Left lung (tissue), 10 donors: Measurements from ENCODE around the gene RNF5. TPM values are rescaled to one million over a fixed set of nuclear protein-coding genes. Genes with fewer than 3 reads are reported as not detected.
A peak's percentile ranks its signal among the peaks of the same experiment; 100 is the strongest.

Experiments
- ATAC-seq: fragments of 200-7000 bp; cut with Tn5 transposase; one replicate; pipeline ENCODE4 v1.9.1; 2020; ENCODE audit warnings: moderate library complexity
- DNase-seq, 4 donors: peaks; one replicate each; pipeline ENCODE4 v3.0.0-alpha.2; 2013 to 2020
- H3K27ac ChIP-seq, 2 donors: fragments of 200-600 bp; sonication (generic) in 1 of 2; one replicate each; pipeline versions ENCODE4 v1.5.0 to v1.8.0; 2020 to 2021
- H3K27me3 ChIP-seq, 2 donors: fragments of 200-600 bp; sonication (generic) in 1 of 2; one replicate each; pipeline versions ENCODE4 v1.5.0 to v1.8.0; 2020 to 2021
- H3K36me3 ChIP-seq, 2 donors: fragments of 200-600 bp; sonication (generic) in 1 of 2; one replicate each; pipeline versions ENCODE4 v1.5.0 to v1.8.0; 2020 to 2021
- H3K4me1 ChIP-seq, 2 donors: fragments of 200-600 bp; one replicate each; pipeline ENCODE4 v1.8.0; 2021
- H3K4me3 ChIP-seq, 2 donors: fragments of 200-600 bp; sonication (generic) in 1 of 2; one replicate each; pipeline versions ENCODE4 v1.5.0 to v1.8.0; 2020 to 2021; ENCODE audit warnings: mild to moderate bottlenecking in 1 of 2
- H3K9me3 ChIP-seq, 2 donors: fragments of 200-600 bp; sonication (generic) in 1 of 2; one replicate each; pipeline versions ENCODE4 v1.5.0 to v1.8.0; 2020 to 2021
- CTCF ChIP-seq, 2 donors: fragments of 200-600 bp; sonication (generic) in 1 of 2; IDR thresholded peaks; one replicate each; pipeline versions ENCODE4 v1.5.0 to v1.8.0; 2021; ENCODE audit warnings: antibody characterized with exemption in 2 of 2
- intact Hi-C, 2 donors: fragments of 100-400 bp; cut with DNase I; formaldehyde crosslinking; loops; one replicate each; pipeline versions ENCODE4 v1.11.2 to v1.14.2; 2022
- polyA plus RNA-seq, 6 donors: library from polyadenylated mRNA; unstranded; fragments of 120-200 nt; gene quantifications; one replicate each; pipeline ENCODE4 v1.2.1, GENCODE V29; 2013; ENCODE audit not compliant: insufficient read length in 6 of 6
- total RNA-seq, 2 donors: library from RNA; stranded (reverse); fragmentation: NEBNext Ultra II Directional; extraction: Animal tissue kit (Norgen Biotek cat#: 25700); gene quantifications; one replicate each; pipeline ENCODE4 v1.2.1, GENCODE V29; 2021
- donor health status: DM: no; HTN: yes; CAD: no.
- donor health status: DM: no; HTN: no; CAD: no.

Gene RNF5
- total and polyA plus RNA-seq, 8 donors: 43.9 to 81.5 (median 68.2) TPM

DNA sequence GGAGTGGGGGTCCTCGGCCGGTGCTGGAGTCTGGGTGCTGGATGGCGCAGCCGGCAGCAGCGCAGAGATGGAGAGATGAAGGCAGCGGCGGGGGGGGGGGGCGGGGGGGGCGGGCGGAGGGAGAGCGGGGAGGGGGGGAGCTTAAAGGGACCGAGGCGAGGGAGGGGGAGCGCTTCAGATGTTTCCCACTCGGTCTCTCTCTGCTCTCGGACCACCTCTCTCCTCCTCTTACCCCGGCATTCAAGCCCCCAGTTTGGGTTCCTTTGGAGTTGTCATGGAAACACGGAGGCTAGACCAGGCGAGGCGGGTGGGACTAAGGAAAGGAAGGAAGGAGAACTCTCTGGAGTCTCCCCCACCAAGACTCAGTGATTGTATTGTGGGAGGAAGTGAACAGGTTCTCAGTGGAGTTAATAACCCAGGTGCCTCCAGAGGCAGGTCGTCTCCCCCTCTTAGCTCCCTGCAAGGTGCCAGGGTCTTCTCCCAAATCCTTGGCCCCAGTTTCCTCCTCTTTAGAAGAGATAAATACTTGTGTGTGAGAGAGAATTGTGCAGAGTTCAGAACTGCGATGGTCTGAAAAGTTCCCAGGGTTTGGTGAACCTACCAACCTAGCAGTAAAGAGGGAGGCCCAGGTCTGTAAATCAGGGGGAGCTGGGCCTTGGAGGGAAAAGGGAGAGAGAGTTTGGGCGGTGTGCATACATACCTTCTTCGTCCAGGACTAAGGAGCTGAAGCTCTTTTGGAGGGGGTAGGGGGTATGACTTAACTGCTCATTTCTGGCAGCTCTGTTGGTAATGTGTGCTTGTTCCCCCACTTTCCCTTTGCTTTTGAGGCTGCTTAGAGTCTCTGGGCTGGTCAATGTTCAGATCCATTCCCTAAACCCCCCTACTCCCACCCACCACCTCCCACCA lies 26.1 kb upstream of the RNF5 start, which contains the start of gene PRRT1:
Gene PRRT1 (minus strand): TSS at position 77 of the 906 bp plus-strand sequence. CDS start 112 bp downstream, outside the sequence.
- no peak for ATAC-seq
- Histone ChIP-seq H3K4me1 (peaks cover 15 to 45% of the 10 kb centered on the region in 2 donors), H3K27ac (peak within 1 kb of the TSS; percentile 19 to 80), H3K4me3 (peak within 1 kb of the TSS; percentile 47 to 62), H3K9me3 (no peaks in the 10 kb centered on the region), H3K27me3 (peaks cover 33 to 95% of the 10 kb centered on the region in 2 donors), H3K36me3 (peaks cover 0 to 6% of the 10 kb centered on the region in 2 donors)
- no peak for DNase-seq
- intact Hi-C loops: loop anchor here in 1 of 2 donors (5.0 kb wide), 1 partner anchor 35 kb away; no protein-coding TSS in a partner anchor
- TF ChIP-seq CTCF (IDR thresholded peaks at IDR 0.05): no peak

DNA sequence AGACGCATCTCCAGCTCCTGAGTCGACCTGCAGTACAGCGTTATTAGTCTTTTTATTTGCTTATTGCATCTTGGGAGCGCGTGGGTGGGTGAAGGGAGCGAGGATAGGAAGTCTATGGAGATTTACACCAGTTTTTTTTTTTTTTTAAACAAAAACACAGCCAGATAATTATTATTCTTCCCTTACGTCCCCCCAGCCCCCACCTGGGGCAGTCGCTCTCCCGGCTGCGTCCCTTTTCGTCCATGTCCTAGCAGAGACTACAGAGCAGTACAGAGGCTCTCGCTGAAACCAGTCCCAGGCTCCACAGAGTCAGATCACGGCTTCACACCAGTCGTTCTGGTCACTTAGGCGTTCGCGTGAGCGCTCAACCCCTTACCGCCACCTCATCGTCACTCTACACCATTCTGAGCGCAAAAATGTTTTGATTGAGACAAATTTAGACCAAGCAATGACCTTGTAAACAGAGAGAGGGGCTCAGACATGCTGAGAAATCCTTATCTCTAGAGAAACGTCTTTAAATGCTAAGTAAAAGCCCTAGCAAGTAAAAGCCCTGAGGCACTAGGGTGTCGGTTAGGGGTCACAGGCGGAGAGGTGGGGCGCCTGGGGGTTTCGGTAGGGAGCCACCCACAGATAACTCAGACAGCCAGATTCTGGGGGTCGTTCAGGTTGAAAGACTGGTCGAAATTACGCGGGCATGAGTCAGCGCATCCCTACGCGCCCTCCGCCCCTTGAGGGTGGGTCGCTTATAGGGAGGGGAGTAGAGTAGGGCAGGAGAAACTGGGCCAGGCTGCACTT lies 25.2 kb upstream of the RNF5 start:
- intact Hi-C loops: loop anchor here in 1 of 2 donors (5.0 kb wide), 1 partner anchor 36 kb away; no protein-coding TSS in a partner anchor
- peak; percentile 70 for ATAC-seq

DNA sequence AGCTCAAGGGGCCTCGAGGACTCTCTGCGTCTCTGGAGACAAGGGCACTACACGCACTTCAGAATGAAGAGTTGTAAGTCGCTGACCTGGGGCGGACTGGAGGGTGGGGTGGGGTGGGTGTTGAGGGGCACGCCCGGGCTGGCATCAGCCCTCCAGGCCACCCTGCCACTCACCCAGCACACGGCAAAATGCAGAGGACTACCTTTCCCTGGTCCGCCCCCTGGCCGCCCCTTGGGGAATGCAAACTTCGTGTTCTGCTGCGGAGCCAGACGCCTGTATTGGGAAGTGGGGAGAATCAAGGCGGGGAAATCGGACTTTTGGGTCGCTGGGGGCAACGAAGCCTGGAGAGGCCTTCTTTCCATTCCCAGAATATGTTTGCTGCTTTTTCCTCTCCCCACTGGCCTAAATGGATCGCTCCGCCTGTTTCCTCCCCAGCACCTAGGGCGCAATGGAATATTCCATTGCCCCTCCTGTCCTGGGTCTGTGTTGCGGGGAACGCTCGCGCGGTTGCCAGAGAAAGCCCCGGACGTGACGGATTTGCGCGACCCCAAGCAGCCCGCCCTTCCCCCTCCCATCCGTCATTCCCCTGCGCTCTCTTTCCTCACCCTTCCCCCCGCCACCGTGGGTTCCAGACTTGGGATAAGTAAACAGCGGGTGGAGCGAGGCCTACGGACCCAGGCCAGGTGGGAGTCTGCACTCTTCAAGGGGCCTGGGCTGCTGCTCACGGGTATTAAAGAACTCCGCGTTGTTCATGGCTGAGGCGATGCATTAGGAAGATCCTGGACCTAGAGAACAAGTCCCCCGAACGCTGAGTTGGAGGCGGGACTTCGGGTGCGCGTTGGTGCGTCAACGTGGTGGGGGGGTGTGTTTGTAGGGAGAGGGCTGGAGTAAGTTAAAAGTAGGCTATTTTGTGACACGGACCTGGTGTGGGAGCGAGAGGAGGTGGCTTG lies 24.4 kb upstream of the RNF5 start, which contains the start of gene PPT2:
Gene PPT2 (plus strand): TSS at position 578 of the 950 bp plus-strand sequence. CDS start 454 bp downstream, outside the sequence.
- Histone ChIP-seq H3K36me3 (peaks cover 0 to 14% of the 10 kb centered on the region in 2 donors), H3K4me1 (peaks cover 15 to 45% of the 10 kb centered on the region in 2 donors), H3K9me3 (no peaks in the 10 kb centered on the region), H3K4me3 (peak within 1 kb of the TSS; percentile 47 to 62), H3K27ac (peak within 1 kb of the TSS; percentile 80 to 84), H3K27me3 (peaks cover 31 to 85% of the 10 kb centered on the region in 2 donors)
- DNase-seq (peak in 3 of 4 donors; percentile 81 to 97 (median 94)), ATAC-seq (peak; percentile 71)
- intact Hi-C loops: loop anchor here in 1 of 2 donors (5.0 kb wide), 1 partner anchor 37 kb away; no protein-coding TSS in a partner anchor
- TF ChIP-seq CTCF (IDR thresholded peaks at IDR 0.05): no peak

More for the DNA sequence above, 25.2 kb upstream of the RNF5 start:
- peaks cover 15 to 45% of the 10 kb centered on the region in 2 donors for H3K4me1 ChIP-seq
- DNase-seq: peak in 1 of 4 donors; percentile 32
- peak overlapping the region; percentile 80 to 84 for H3K27ac ChIP-seq
- H3K36me3 ChIP-seq: peaks cover 0 to 12% of the 10 kb centered on the region in 2 donors
- no peaks in the 10 kb centered on the region for H3K9me3 ChIP-seq
- peak overlapping the region; percentile 47 to 62 for H3K4me3 ChIP-seq
- TF ChIP-seq CTCF (IDR thresholded peaks at IDR 0.05): no peak
- peaks cover 31 to 94% of the 10 kb centered on the region in 2 donors for H3K27me3 ChIP-seq

DNA sequence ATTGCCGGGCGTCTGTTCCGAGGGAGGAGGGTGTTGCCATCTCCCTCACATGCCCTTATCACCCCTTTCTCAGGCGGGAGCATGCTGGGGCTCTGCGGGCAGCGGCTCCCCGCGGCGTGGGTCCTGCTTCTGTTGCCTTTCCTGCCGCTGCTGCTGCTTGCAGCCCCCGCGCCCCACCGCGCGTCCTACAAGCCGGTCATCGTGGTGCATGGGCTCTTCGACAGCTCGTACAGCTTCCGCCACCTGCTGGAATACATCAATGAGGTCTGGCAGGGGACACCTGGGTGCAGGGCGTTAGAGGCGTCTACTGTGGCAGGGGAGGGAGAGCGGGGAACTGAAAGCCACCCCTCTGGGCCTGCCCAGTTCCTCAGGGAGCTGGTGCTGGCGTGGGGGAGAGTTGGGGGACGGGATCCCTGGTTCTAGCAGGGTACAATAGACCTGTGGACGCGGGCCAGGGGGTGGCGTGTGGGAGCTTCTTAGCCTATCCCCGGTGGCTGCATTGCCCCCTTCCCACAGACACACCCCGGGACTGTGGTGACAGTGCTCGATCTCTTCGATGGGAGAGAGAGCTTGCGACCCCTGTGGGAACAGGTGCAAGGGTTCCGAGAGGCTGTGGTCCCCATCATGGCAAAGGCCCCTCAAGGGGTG lies 23.6 kb upstream of the RNF5 start:
- DNase-seq (peak; percentile 48 to 83 (median 75)), ATAC-seq (peak; percentile 78)
- H3K9me3 ChIP-seq: no peaks in the 10 kb centered on the region
- peak; percentile 34 to 49 for TF ChIP-seq CTCF (IDR thresholded peaks at IDR 0.05)
- peak overlapping the region; percentile 47 to 62 for H3K4me3 ChIP-seq
- peaks cover 23 to 77% of the 10 kb centered on the region in 2 donors for H3K27me3 ChIP-seq
- intact Hi-C loops: loop anchor here in 1 of 2 donors (5.0 kb wide), 1 partner anchor 37 kb away; no protein-coding TSS in a partner anchor
- peaks cover 0 to 14% of the 10 kb centered on the region in 2 donors for H3K36me3 ChIP-seq
- H3K27ac ChIP-seq: peak overlapping the region; percentile 74 to 80
- H3K4me1 ChIP-seq: peaks cover 15 to 45% of the 10 kb centered on the region in 2 donors
